Left ventricle myocardium inferior (tissue), 1 donor: Measurements from ENCODE around the gene CLCF1. TPM values are rescaled to one million over a fixed set of nuclear protein-coding genes. Genes with fewer than 3 reads are reported as not detected.
"Not testable (repeated sequence)": the region's sequence is repeated elsewhere in the genome, so short reads cannot be mapped to it uniquely, and the experiment has no call there.

ENCODE experiments used
- DNase-seq: peaks from one replicate; pipeline ENCODE4 v3.0.0-alpha.2; 2020
- H3K27ac ChIP-seq: fragments of 200-600 bp; replicated peaks from 2 replicates; pipeline ENCODE4 v1.8.0; 2021
- H3K27me3 ChIP-seq: fragments of 200-600 bp; 2 replicates; pipeline ENCODE4 v1.8.0; 2021; ENCODE audit warnings: low read depth
- H3K36me3 ChIP-seq: fragments of 200-600 bp; 2 replicates; pipeline ENCODE4 v1.8.0; 2021
- H3K4me1 ChIP-seq: fragments of 200-600 bp; 2 replicates; pipeline ENCODE4 v1.8.0; 2021
- H3K4me3 ChIP-seq: fragments of 200-600 bp; 2 replicates; pipeline ENCODE4 v1.8.0; 2021; ENCODE audit warnings: mild to moderate bottlenecking, moderate library complexity
- H3K9me3 ChIP-seq: fragments of 200-600 bp; replicated peaks from 2 replicates; pipeline ENCODE4 v1.8.0; 2021
- CTCF ChIP-seq: fragments of 200-600 bp; IDR thresholded peaks from 2 replicates; pipeline ENCODE4 v1.8.0; 2021; ENCODE audit warnings: antibody characterized with exemption, mild to moderate bottlenecking, borderline replicate concordance
- intact Hi-C: fragments of 100-400 bp; cut with micrococcal nuclease; formaldehyde crosslinking; loops from one replicate; pipeline ENCODE4 v1.11.0; 2022
- total RNA-seq: library from RNA; stranded (reverse); fragmentation: NEBNext Ultra II Directional; extraction: Animal tissue kit (Norgen Biotek cat#: 25700); gene quantifications from one replicate; pipeline ENCODE4 v1.2.1, GENCODE V29; 2021
- donor health status: DM: no; HTN: yes; CAD: no; lungs with severe emphysema.

CLCF1 gene
- total RNA-seq, 1 donor from 2014 or later: 0.82 TPM

GRCh38 chr11:67406969-67407687 lies 33.7 kb upstream of the CLCF1 start:
- Histone ChIP-seq H3K27ac (no peak overlapping the region), H3K36me3 (no peaks in the 10 kb centered on the region), H3K27me3 (peaks cover 47% of the 10 kb centered on the region), H3K4me3 (no peak overlapping the region), H3K9me3 (no peaks in the 10 kb centered on the region), H3K4me1 (peaks cover 22% of the 10 kb centered on the region)
- intact Hi-C loops: no loop called here
- no peak for DNase-seq
- no peak for TF ChIP-seq CTCF

GRCh38 chr11:67406420-67406968 lies 33.1 kb upstream of the CLCF1 start:
- Histone ChIP-seq H3K4me3 (no peak overlapping the region), H3K9me3 (no peaks in the 10 kb centered on the region), H3K36me3 (no peaks in the 10 kb centered on the region), H3K4me1 (peaks cover 25% of the 10 kb centered on the region), H3K27me3 (peaks cover 41% of the 10 kb centered on the region), H3K27ac (no peak overlapping the region)
- DNase-seq: no peak
- TF ChIP-seq CTCF: no peak
- intact Hi-C loops: no loop called here

- intact Hi-C loops: no loop called here
- Histone ChIP-seq H3K27ac (no peak overlapping the region), H3K36me3 (no peaks in the 10 kb centered on the region), H3K27me3 (peaks cover 34% of the 10 kb centered on the region), H3K4me1 (peaks cover 32% of the 10 kb centered on the region), H3K9me3 (no peaks in the 10 kb centered on the region), H3K4me3 (no peak overlapping the region)
- no peak for DNase-seq
- TF ChIP-seq CTCF: no peak
Observed at GRCh38 chr11:67405688-67406339, 32.4 kb upstream of the CLCF1 start.

GRCh38 chr11:67405196-67405567 lies 31.8 kb upstream of the CLCF1 start:
- DNase-seq: no peak
- Histone ChIP-seq H3K27ac (no peak overlapping the region), H3K4me1 (peaks cover 38% of the 10 kb centered on the region), H3K36me3 (peaks cover 4% of the 10 kb centered on the region), H3K4me3 (no peak overlapping the region), H3K9me3 (no peaks in the 10 kb centered on the region), H3K27me3 (peaks cover 28% of the 10 kb centered on the region)
- intact Hi-C loops: no loop called here
- no peak for TF ChIP-seq CTCF

- no peak for DNase-seq
- Histone ChIP-seq H3K9me3 (no peaks in the 10 kb centered on the region), H3K4me3 (peak overlapping the region; percentile 11), H3K4me1 (peaks cover 43% of the 10 kb centered on the region), H3K27me3 (peaks cover 22% of the 10 kb centered on the region), H3K36me3 (peaks cover 7% of the 10 kb centered on the region), H3K27ac (no peak overlapping the region)
- intact Hi-C loops: no loop called here
- no peak for TF ChIP-seq CTCF
Observed at GRCh38 chr11:67404515-67405195, 31.3 kb upstream of the CLCF1 start.

GRCh38 chr11:67403085-67403484 lies 29.7 kb upstream of the CLCF1 start:
- Histone ChIP-seq H3K27ac (peak overlapping the region; percentile 21), H3K27me3 (peaks cover 10% of the 10 kb centered on the region), H3K4me1 (peaks cover 59% of the 10 kb centered on the region), H3K36me3 (peaks cover 22% of the 10 kb centered on the region)
- H3K9me3 ChIP-seq, H3K4me3 ChIP-seq, DNase-seq, intact Hi-C loops: not testable (repeated sequence)

GRCh38 chr11:67402192-67402839 lies 28.9 kb upstream of the CLCF1 start:
- H3K27me3 ChIP-seq, intact Hi-C loops, DNase-seq, H3K9me3 ChIP-seq: not testable (repeated sequence)
- peaks cover 66% of the 10 kb centered on the region for H3K4me1 ChIP-seq
- H3K27ac ChIP-seq: peak overlapping the region; percentile 99
- peaks cover 30% of the 10 kb centered on the region for H3K36me3 ChIP-seq
- H3K4me3 ChIP-seq: peak overlapping the region; percentile 99
